ENCODE measurements around the gene CORO1C.

CORO1C gene

DNA sequence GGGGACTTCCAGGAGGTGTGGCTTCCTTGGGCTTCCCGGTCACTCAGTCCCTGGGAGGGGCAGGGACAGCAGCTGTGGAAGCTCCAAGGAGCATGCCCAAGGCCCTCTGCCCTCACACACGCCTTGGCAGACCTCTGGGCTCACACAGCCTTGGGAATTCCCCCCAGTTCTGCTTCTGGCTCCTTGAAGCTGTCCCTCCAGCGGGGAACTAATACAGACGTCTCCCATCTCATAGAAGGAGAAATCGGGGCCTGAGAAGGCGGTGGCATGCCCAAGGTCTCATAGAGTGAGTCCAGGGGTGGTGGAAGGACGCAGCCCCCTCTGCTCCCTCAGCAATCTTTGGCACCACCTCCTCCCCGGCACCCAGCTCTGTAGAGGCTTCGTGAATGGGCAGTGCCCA is 117.8 kb downstream of the CORO1C start:
- peak; percentile 84 for DNase-seq

GRCh38 chr12:108612788-108613282 is 118.5 kb downstream of the CORO1C start:
- no peak for DNase-seq

DNA sequence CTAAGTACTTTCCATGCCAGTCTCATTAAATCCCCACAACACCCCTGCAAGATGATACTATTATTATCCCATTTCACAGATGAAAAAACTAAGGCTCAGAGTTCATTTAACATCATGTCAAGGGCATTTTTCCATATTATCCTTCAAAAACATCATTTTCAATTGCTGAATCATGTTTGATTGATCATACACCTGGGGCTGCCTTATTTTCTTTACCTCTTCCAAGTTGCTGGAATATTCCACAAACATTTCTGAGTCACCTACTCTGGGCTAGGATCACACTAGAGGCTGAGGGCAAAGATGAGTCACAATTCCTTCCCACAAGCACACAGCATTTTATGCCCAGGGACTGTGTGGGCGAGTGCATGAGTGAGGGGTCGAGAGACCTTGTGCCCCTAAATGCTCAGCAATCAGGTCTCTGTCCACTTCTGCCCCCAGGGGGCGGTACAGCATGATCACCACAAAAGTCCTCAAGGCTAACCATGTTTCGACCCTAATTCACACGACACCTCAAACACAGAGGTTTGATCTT is 119.4 kb downstream of the CORO1C start:
- DNase-seq: peak; percentile 60

GRCh38 chr12:108610856-108611605 is 120.3 kb downstream of the CORO1C start:
- no peak for DNase-seq

DNA sequence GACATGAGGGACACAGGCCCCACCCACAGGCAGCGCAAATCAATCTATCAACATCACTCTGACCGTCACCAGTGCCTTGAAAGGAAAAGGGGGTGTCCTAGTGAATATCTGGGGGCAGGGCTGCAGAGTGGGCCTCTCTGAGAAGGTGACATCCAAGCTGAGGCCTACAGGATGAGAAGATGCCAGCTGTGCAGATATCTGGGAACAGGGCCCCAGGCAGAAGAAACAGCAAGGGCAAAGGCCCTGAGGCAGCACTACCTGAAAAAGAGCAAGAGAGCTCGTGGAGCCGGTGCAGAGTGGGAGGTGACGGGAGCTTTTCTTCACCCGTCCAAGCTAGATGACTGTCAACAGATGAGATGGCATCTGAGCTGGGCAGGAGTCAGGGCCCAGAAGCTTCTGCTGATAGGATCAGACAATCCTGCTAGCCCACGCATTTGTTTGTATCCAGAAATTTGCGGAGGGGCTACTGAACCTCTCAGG is 120.9 kb downstream of the CORO1C start:
- DNase-seq: no peak

DNA sequence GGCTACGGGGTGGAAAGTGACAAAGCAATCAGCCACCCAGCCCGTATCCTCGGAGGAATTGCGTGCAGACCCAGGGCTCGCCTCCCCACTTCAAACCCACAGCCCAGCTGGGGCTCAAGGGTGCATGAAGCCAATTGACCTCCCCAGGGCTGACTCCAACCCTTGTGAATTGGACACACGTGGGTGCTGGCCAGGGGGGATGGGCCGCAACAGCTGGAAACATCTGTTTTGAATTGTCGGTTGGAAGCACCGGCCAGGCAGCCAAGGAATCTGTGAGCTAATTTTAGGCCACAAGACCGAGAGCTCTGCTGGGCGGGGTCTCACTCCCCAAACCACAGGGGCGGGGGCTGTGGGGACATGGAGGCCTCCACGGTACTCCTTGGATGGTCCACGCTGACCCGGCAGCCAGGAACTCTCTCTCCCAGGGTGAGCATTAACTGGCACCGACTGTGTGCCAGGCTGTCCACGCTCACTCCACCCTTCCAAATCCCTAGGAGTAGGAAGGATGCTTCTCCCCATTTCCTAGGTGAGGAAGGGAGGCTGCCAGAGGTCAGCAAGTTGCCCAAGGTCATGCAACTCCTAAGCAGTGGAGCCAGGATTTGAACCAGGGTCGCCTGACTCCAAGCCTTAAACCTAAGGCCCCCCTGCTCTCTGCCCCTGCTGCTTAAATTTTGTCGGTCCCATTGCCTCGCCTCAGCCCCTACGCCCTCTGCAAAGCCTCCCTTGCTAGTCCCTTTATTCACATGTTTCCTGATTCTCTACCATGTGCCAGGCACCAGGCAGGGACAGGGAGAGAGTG is 121.6 kb downstream of the CORO1C start:
- DNase-seq: no peak

DNA sequence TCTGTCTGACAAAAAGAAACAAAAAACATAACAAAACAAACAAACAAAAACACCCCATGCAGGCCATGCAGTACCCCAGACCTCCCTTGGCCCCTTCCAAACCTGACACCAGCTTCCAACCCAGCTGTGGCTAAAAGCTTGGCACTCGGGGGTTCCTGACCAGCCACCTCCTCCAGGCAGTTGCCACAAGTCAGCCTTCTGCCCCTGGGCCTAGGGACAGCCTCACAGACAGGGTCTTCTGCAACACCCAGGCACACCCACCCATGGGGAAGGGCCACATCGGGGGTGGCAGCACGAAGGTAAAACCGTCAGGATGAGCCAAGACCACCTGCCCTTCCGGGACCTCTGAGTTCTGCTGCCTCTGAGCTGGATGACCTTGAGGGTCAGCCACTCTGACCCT is 122.7 kb downstream of the CORO1C start:
- no peak for DNase-seq

DNA sequence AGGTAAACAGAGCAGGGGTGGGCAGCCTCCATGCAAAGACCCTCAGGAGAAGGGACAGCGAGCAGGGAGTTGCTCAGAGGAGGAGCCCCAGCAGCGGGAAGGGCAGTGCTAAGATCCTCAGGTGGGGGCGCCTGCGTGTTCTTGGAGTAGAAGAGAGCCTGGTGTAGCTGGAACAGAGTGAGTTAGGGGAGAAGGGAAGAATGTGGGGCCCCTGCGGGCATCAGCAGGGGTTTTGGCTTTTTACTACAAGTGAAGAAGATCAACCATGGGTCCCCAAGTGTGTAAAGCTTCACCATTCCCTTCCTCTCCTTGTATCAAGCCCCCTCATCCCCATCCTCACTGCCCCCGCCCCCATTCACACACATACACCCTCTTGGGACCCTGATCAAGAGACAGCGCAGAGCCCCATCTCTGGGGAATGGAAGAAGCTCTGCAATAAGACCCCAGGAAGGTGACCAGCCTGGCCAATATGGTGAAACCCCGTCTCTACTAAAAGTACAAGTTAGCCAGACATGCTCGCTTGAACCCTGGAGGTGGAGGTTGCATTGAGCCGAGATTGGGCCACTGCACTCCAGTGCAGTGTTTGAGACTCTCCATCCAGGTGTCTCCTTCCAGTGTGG is 123.2 kb downstream of the CORO1C start:
- no peak for DNase-seq

DNA sequence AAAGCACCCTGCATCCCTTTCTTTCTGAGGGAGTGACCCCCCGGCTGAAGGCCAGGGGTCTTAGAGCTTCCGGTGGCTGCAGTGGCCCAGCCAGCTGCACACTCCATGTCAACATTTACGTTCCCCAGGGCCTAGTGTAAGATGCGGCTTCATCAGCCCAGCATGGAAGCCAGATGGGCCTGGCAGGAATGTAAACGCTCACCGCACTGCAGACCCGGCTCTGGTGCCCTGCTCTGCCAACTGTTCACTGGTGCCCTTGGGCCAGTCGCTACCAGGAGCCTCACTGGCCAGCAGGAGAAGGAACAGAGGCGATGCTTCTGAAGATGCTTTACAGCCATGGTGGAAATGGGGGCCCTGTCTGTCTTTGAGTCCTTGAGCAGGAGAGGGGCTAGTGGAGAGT is 124.8 kb downstream of the CORO1C start:
- no peak for DNase-seq

GRCh38 chr12:108605690-108606406 is 125.5 kb downstream of the CORO1C start:
- DNase-seq: no peak

DNA sequence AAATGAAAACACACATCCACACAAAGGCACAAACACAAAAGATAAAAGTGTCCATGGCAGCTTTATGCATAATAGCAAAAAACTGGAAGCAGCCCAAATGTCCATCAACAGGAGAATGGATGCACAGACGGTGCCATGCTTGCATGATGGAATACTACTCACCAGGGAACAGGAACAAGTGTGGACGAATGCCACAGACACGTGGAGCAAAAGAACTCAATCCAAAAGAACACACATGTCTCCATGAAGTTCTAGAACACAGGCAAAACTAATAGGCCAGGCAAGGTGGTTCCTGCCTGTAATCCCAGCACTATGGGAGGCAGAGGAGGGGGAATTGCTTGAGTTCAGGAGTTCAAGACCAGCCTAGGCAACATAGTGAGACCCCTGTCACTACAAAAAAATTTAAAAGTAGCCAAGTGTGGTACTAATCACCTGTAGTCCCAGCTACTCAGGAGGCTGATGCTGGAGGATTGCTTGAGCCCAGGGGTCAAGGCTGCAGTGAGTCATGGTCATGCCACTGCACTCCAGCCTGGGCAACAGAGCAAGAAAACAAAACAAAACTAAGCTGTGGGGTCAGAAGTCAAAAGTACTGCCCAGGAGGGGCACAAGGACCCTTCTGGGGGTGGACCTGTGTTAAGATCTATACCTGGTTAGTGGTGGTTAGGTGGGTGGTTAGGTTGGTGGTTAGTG is 126.2 kb downstream of the CORO1C start:
- DNase-seq: no peak

- no peak for DNase-seq
Measured at GRCh38 chr12:108604208-108604941, 126.9 kb downstream of the CORO1C start.

- DNase-seq: no peak
Measured at GRCh38 chr12:108603743-108604142, 127.6 kb downstream of the CORO1C start.

DNA sequence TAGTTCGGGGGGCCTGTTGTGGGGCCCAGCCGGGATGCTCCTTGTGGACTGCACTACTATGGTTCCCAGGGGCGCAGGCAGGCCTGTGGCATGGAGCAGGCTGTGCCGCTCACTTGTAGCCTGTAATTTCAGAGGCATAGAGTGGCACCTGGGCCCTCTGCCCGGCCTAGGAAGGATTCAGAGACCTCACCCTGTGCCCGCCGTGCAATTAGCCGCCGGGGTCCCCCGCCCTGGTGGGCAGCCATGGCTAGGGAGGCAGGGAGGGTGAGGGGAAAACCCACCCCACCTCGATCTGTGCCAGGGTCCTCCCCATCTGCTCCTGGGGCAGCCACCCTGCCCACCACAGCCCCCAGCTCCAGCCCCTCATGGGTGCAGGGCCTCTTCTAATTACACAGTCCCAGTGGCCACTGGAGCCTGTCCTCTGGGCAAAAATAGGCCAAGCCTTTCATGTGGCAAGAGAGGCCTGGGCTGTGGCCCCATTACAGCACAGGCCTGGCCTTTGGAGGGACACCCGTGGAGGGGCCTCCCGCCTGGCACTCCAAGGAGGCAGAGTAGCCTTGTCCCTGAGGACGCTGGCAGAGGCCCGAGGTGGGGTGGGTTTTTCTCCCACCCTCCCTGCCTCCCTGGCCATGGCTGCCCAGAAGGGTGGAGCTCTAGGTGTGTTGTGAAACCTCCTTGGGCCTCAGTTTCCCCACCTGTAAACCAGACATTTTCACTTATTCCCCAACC is 128.2 kb downstream of the CORO1C start:
- DNase-seq: no peak

- no peak for DNase-seq
Measured at GRCh38 chr12:108602209-108602705, 129.1 kb downstream of the CORO1C start.

GRCh38 chr12:108600702-108601007 is 130.7 kb downstream of the CORO1C start:
- no peak for DNase-seq

- DNase-seq: no peak
Measured at GRCh38 chr12:108599948-108600701, 131.2 kb downstream of the CORO1C start.

GRCh38 chr12:108599541-108599940 is 131.8 kb downstream of the CORO1C start:
- DNase-seq: no peak

- DNase-seq: no peak
Measured at GRCh38 chr12:108598553-108599250, 132.6 kb downstream of the CORO1C start.
